ENCODE results near the gene TRA2A.
"Not testable (repeated sequence)": the region's sequence is repeated elsewhere in the genome, so short reads cannot be mapped to it uniquely, and the experiment has no call there.

The TRA2A gene

DNA sequence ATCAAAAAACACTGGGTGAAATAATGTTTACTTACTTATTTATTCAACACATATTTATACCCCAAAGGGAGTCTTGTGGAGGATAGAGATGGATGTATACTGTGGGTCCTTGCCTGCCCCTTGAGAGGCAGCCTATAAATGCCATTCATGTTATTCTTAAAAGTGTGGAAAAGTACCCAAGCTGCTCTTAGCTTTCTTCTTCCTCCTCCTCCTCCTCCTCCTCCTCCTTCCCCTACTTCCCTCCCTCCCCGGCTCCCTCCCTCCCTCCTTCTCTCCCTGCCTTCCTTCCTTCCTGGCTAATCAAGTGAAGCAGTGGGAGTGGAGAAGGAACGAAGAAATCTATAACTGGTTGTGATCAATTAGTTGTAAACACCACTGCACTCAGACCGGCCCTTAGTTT is 40.3 kb downstream of the TRA2A start:
- no peak for DNase-seq

DNA sequence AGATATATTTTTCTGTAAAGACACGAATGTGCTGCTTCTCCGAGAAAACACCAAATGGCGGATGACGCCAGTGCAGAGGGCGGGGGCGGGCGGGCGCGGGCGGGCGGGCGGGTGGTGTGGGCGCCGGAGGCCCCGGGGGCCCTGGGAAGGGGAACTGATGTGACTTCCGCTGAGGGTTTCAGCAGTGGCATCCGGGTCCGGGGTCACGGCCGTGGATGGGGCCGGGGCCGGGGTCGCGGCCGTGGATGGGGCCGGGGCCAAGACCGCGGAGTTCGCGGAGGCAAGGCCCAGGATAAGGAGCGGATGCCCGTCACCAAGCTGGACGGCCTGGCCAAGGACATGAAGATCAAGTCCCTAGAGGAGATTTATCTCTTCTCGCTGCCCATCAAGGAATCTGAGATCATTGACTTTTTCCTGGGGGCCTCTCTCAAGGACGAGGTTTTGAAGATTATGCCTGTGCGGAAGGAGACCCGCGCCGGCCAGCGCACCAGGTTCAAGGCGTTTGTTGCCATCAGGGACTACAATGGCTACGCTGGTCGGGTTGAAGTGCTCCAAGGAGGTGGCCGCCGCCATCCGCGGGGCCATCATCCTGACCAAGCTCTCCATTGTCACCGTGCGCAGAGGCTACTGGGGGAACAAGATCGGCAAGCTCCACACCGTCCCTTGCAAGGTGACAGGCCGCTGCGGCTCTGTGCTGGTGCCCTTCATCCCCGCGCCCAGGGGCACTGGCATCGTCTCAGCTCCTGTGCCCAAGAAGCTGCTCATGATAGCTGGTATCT is 41.2 kb downstream of the TRA2A start:
- no peak for DNase-seq

DNA sequence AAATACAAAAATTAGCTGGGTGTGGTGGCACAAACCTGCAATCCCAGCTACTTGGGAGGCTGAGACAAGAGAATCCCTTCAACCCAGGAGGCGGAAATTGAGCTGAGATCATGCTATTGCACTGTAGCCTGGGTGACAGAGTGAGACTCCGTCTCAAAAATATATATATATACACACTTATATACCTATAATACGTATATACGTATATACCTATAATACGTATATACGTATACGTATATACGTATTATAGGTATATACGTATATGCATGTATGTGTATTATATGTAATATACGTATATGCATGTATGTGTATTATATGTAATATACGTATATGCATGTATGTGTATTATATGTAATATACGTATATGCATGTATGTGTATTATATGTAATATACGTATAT is 43.1 kb downstream of the TRA2A start:
- not testable (repeated sequence) for DNase-seq

DNA sequence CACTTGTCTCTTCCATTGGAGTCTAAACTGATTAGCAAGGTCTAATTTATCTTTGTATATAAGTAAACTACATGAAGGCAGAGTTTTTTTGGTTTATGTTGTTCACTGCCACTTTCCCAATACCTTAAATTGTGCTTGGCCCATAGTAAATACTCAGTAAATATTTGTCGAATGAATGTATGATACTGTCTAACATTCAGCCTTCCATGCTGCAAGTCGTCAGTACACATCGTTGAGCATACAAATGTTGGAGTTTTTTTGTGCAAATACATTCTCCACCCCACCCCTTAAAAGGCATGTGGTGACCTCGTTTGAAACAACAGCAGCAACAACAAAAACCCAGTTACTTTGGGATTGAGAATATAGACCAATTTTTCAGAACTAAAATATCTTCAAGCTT is 44.1 kb downstream of the TRA2A start:
- no peak for DNase-seq

DNA sequence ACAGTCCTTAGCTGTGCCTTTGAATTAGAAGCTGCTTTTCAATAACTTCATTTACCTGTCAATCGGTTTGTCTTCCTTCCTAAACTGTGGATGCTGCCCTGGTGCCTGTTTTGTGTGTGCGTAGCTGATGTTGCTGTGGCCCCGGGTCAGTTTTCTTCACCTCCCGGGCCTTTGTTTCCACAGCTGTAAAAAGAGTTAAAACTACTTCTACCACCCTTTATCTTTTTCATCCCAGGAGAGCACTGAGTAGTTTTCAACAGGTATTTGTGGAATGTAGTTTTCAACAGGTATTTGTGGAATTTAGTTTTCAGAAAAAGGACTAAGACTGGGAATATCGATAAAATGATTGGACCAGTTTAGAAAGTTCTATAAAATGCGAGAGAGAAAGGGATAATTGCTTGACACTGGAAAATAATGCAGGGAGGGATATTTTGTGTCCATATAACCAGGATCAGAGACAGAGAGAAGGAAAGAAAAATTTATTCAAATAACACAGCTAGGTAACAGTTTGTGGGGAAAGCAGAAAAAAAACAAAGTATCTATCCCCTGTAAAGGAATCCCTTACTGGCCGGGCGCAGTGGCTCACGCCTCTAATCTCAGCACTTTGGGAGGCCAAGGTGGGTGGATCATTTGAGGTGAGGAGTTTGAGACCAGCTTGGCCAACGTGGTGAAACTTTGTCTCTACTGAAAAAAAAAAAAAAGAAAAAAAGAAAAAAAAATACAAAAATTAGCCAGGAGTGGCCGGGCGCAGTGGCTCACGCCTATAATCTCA is 45.6 kb downstream of the TRA2A start:
- no peak for DNase-seq

DNA sequence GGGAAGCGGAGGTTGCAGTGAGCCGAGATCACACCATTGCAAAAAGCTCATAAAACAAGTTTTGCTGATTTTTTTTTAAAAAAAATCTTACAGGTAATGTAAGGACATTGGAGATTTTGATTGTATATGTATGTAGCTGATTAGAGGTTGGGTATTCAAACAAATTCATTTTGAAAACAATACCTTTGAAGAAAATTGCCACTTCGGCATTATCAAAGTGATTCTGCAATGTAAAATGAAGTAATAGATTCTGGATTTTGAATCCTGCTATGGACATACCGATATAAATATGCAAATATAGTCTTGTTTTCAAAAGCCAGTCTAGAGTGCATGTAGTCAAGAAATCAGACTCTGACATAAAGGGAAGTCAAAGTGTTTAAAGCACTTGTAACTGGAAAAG is 49.1 kb downstream of the TRA2A start:
- DNase-seq = no peak

DNA sequence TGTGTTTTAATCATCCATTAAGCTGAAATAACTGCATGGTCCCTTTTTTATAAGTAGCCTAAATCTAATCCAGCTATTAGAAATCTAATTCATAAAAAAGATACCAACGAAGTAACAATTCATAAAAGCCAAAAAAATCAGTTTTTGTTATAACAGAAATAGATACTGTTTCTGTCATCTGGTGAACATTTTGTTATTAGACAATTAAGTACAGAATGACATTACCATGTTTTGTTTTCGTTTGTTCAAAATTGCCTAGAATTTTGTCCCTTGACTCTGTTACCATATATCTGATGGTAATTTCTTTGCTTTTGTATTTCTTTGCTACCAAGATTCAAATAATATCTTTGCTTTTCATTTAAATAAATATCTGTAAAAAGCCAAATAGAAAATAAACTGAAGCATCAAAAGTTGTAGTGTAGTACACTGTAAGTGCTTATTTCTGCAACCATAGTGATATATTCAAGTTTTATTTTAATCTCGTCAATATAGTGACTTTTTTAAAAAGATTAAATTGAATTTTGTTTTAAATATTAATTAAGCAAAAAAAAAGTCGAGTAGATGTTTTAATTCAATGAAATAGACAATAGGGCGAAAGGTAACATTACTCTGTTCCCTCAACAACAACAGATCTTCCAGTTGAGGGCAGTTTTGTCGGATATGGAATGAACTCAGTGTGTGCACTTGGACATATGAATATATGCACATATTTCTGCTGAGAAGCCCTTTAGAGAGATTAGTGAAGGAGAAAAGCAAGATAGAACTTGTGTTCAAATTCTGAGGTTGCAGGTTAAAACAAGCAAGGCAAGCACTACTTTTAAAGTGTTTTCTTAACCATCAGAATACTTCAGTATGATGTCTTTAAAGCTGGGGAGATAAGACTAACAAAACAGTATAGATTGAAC is 53.6 kb downstream of the TRA2A start:
- no peak for DNase-seq

DNA sequence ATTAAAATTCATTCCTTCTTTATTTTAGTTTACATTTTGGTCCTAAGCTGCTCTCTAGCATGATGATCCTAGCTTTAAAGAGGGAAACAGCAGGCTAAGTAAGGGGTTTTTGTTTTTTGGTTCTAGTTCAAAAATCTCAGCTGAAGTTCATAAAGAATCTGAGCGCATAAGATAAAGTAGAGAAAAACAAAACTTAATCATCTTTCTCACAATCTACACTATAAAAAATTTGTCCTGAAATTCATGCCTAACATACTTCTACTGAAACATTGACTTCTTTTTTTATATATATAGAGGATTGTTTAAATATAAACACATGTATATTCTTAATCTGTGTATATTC is 54.7 kb downstream of the TRA2A start:
- DNase-seq = no peak

DNA sequence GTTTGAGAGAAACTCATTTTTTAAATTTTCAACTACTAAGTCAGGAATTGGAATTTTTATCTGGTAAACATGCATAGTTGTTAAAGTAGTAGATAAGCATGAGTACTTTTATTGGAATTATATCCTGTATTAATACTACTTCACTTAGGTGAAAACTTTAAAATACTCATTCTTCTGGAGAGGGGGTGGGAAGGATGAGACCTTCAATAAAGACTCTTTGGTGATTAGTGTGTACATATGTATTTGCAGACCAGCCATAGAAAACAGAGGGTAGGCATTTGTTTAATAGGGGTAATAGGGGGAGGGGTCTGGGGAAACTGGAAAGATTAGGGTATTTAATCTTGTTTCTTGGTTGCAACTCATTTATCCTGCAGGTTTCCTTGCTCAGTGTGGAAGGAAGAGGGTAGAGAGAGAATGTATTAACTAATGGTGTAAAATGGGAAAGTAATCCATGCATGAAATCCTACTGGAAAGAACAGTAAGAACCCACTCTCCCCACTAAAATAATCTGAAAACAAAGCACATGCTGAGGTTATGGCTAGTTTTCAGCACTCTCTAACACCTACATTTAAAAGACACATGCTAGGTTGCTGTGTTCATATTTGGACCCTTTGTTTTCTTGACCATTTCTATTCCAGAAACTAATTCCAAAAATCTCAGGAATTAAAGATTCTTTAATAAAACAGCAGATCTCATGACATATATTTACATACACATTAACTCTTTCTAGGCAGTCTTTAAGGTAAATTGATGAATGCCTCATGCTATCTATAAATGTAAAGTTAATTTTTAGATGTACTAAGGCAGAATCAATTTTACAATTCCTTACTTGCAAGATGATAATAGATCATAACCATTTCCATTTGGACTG is 55.3 kb downstream of the TRA2A start:
- no peak for DNase-seq

DNA sequence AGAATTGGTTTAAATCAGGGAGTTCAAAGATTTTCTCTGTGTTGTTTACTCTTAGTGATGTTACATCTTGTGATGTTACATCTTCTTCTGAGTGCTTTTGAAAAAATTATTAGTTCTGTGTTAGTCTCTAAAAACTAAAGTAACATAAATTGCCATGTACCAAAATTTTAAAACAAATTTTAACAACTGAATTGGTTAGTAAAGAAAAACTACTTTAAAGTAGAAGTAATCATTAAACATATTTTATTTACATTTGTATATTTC is 56.3 kb downstream of the TRA2A start:
- no peak for DNase-seq

DNA sequence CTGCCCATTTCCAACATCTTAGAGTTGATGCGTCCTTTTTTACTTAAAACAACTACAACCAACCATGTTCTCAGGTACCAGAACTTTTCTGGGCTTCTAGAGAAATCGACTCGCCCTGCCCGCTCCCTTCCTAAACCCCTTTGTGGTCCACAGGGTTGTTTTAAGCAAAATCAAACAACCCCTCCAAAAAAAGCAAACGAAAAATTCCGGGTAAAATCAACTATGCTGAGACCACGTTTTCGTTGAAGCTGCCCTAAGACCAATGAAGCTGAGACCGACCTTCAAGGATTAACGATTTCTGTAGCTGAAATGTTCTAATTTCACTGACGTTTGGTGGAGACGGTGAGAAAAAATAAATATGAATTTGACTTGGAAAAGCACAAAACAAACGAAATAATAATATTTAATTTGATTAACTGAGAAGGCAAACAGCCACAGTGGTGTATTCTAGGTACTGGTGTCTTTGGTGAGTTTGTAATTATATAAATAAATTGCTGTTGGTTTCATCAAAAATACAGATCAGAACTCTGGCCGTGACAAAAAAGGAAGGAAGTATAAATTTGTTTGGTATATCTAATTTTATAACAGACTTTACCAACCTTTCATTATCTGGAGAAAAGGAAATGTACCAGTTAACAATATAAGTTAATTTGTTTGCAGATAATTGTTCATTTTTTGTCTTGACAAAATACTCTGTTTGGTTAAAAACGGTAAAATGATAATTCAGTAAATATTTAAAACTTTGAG is 56.8 kb downstream of the TRA2A start:
- no peak for DNase-seq

DNA sequence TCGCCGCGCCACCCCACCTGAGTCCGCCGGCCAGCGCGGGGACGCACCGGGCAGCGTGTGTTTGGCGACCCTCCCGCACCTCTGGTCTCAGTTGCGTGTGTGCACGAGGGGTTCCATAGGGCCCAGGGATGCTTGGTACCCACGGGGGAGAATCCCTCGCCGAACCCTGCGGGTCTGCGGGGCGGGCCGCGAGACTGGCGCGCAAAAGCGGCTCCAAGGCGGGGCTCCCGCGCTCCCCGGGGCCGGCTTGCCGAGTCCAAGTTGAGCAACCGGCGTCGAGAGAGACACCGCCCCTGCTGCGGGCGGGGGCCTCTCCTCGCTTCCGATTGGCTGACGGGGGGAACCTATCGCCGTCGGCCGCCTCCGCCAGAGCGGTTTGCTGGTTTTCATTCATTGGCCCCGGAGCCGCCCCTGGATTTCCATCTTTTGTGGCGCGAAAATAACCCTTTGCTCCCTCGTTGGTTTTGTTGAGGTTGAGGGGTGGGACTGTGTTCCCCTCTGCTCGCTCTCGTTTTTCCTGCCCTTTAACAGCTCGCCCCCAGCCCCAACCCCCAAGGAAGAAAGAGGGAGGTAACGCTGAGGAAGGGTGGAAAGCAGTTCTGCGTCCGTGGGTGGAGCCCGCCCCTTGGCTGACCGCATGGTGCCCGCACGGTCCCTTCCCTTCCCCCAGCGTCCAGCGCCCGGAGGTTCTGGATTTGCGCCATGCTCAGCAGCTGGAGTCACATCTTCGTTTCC is 57.5 kb downstream of the TRA2A start:
- peak in 1 of 2 donors; percentile 44 for DNase-seq

DNA sequence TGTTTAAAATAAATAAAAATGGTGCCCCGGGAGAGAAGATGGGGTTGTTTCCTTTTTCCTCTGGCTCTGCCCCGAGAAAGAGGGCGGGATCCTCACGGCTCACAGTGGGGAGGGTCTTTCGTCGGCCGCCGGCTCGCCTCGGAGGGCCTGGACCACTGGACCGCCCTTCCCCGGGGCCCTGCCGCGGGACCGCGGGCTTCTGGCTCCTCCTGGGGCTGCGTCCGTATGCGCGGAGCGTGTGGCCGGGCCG is 58.0 kb downstream of the TRA2A start:
- no peak for DNase-seq

DNA sequence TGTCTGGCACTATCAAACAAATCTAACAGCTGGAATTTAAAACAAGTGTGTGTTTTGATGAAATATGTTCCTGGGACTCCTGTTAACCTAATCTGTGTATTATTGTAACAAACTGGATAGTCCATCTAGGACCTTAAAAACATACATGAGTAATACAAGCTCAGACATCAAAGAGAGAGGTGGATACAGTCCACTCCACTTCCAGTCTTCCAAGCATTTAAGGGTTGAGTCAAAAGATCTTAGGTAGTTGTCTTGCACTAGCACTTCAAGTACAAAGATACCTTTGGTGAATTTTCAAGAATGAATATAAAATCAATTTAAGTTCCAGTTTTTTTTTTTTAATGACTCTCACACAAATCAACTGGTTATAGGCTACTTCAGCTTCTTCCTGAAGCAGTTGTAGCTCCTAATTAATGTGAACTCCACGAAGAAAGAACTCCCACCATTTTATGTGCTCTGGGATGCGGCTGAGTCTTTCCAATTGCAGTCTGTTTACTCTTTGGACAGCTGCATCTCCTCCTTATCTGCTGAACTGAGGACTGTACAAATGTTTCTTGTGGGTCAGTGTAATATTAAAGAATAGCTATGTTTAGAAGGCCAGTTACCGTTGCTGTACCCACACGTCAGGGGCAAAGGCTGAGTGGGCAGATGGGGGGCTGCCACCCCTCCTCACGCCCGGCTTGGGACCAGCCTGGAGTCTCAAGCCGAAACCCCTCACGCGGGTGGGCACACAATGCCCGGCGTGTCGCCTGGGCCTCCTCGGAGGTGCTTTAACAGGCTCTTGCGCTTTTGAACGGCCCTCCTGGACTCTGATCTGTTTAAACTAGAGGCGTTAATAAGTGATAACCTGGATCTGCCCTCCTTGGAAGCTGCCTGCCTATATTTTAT is 58.6 kb downstream of the TRA2A start:
- no peak for DNase-seq

DNA sequence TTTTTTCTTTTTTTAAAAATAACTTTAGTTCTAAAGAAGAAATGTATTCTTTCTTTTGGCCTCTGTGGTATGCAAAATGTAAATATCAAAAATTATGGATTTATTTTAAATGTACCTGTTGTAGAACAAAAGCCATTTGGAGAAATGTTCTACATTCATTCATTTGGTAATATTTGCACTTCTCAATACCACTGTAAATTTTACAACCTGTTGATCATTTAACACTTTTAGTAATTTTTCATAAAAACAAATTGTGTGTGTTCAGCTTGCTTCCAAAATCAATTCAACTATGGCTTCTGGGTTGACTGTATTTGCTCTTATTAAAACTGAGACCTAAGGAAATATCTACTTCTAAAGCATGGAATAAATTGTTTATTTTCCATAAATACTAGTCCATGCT is 59.2 kb downstream of the TRA2A start:
- no peak for DNase-seq

DNA sequence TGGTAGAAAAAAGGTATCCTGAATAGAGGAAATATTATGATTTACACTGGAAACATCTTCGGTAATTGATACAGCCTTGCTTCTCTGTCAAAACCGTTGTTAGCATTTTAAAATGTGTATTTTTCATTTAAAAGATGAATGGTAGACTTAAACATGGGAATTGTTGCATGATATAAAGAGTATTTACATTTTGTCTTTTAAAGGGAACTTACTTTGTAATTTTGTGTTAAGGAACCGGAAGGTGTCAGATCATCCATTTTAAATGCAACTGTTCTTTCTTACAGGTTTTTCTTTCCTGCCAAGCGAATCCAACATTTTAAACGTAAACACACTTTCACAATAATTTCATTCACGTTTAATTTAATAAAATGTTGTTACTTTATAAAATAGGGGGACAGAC is 59.7 kb downstream of the TRA2A start:
- no peak for DNase-seq

DNA sequence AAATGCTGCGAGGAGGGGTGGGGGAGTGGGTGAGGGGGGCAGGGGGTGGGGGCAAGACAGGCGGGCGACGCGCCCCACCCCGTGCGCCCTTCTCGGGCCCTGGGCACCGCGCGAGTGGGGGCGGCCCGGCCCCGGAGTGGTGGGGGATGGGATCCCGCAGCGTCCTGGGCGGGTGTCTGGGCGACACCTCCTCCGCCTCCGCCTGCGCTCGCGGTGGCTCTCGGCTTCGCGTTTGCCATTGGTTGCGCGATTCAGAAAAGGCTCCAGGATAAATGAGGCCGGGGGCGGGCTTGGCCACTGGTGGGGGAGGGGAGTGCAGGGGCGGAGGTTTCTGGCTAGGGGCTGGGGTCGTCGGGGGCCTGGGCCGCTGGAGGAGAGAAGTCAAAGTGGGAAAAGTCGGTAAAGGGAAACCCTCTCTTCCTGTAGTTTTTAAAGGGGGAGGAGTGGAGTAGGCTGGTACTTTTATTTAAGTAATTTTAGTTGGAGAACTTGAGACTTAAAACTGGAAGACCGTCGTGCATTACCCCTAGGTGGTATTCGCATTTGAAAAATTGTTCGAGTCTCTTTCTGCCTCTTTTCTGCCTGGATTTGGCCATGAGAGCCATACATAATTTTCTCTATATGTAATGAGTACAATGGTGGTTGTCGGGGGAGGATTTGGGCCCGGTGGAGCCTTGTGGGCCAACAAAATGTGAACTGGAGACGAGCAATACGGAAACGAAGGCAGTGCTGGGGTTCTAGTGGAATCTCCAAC is 60.5 kb downstream of the TRA2A start:
- DNase-seq = no peak

DNA sequence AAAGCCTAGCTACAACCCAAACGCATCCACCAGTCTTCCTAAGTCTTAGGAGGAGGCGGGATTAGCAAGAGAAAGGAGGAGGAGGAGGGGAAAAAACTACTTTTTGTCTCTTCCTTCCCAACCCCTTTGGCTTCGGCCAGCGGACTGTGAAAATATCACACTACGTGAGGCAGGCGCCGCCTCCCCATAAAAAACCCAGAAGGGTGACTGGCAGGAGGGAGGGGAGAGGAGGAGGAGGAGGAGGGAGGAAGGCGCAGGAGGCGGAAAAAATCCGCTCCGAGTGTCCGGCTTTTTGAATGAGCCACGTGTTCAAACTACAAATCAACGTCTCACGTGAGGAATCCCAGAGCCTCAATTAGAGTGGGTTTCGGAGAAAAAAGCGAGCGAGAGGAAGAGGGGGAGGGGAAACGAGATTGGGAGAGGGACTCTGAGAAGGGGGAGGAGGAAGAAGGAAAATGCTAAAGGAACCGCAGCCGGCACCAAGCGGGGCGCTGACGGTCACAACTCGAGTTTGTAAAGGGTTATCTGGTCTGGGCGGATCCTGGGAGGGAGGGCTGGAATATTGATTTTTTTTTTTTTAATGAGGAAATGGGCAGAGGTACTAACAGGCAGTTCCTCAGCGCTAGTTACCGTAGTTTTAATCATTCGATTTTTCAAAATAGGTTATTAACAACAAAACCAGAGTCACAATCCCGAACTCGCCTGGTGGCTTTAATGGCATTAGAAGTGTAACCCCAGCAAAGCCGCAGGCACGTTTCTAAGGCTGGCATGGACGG is 61.3 kb downstream of the TRA2A start, which contains the start of gene IGF2BP3:
Gene IGF2BP3 (minus strand): TSS at position 162 of the 776 bp plus-strand sequence. CDS start 381 bp downstream, outside the sequence.
- DNase-seq = no peak

DNA sequence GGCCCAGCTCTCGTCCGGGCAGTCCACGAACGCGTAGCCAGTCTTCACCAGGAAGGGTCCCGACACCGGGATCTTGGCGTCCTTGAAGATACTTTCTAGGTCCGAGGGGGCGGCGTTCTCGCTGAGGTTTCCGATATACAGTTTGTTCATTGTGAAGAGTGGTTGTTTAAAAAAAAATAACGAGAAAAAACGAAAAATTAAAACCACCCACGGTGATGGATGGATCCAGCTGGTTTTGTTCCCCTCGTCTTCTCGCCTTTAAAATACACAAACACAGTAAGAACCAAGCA is 61.9 kb downstream of the TRA2A start:
- no peak for DNase-seq
